GM12864 (cell line): ENCODE data around the gene LIMD2.

Source experiments
- DNase-seq: peaks from one replicate; pipeline ENCODE4 v3.0.0-alpha.2; 2011; ENCODE audit warnings: low read depth
- H3K4me3 ChIP-seq: 2 replicates; pipeline ENCODE4 v1.5.1; 2011; ENCODE audit warnings: mild to moderate bottlenecking, low read depth, low read length, control low read depth
- CTCF ChIP-seq: IDR thresholded peaks from 2 replicates; pipeline ENCODE4 v1.5.1; 2011; ENCODE audit warnings: low read depth, mild to moderate bottlenecking, moderate library complexity, low read length, control low read depth, inconsistent platforms; ENCODE audit errors: missing control alignments

The LIMD2 gene

GRCh38 chr17:63692195-63692816 lies 7.6 kb downstream of the LIMD2 start:
- no peak for DNase-seq
- TF ChIP-seq CTCF: no peak

GRCh38 chr17:63689479-63689878 lies 10.4 kb downstream of the LIMD2 start:
- TF ChIP-seq CTCF: no peak
- H3K4me3 ChIP-seq: no peak overlapping the region
- no peak for DNase-seq

More at GRCh38 chr17:63692195-63692816, 7.6 kb downstream of the LIMD2 start:
- no peak overlapping the region for H3K4me3 ChIP-seq

GRCh38 chr17:63688396-63689020 lies 11.4 kb downstream of the LIMD2 start:
- H3K4me3 ChIP-seq: no peak overlapping the region
- no peak for TF ChIP-seq CTCF
- no peak for DNase-seq

GRCh38 chr17:63686138-63686685 lies 13.7 kb downstream of the LIMD2 start:
- no peak overlapping the region for H3K4me3 ChIP-seq
- DNase-seq: no peak
- TF ChIP-seq CTCF: no peak

GRCh38 chr17:63685578-63685977 lies 14.3 kb downstream of the LIMD2 start:
- no peak for DNase-seq
- no peak overlapping the region for H3K4me3 ChIP-seq
- TF ChIP-seq CTCF: no peak

GRCh38 chr17:63685041-63685440 lies 14.9 kb downstream of the LIMD2 start:
- no peak overlapping the region for H3K4me3 ChIP-seq
- no peak for DNase-seq
- no peak for TF ChIP-seq CTCF
